H9 (cell line): ENCODE measurements around the gene PARP12. TPM values are rescaled to one million over a fixed set of nuclear protein-coding genes. Genes with fewer than 3 reads are reported as not detected.
A peak's percentile ranks its signal among the peaks of the same experiment; 100 is the strongest.

Experiments used
- DNase-seq: peaks from one replicate; pipeline ENCODE4 v3.0.0-alpha.2; 2017
- H2AFZ ChIP-seq: one replicate; pipeline ENCODE4 v1.6.1; 2013; ENCODE audit warnings: mild to moderate bottlenecking, low read length, control low read depth, moderate library complexity
- H2AK5ac ChIP-seq: 2 replicates; pipeline ENCODE4 v1.6.1; 2013; ENCODE audit warnings: low read length, control low read depth, mixed read lengths; ENCODE audit not compliant: insufficient read length
- H2BK120ac ChIP-seq: one replicate; pipeline ENCODE4 v1.6.1; 2013; ENCODE audit warnings: low read depth, mild to moderate bottlenecking, low read length, control low read depth, inconsistent platforms; ENCODE audit not compliant: poor library complexity, severe bottlenecking
- H2BK12ac ChIP-seq: 2 replicates; pipeline ENCODE4 v1.6.1; 2013; ENCODE audit warnings: low read length, control low read depth, mixed read lengths, low read depth; ENCODE audit not compliant: insufficient read length
- H2BK15ac ChIP-seq: 2 replicates; pipeline ENCODE4 v1.6.1; 2013; ENCODE audit warnings: low read depth, low read length, control low read depth
- H2BK20ac ChIP-seq: one replicate; pipeline ENCODE4 v1.6.1; 2013; ENCODE audit warnings: low read depth, mild to moderate bottlenecking, low read length, control low read depth, inconsistent platforms; ENCODE audit not compliant: poor library complexity, severe bottlenecking
- H2BK5ac ChIP-seq: 2 replicates; pipeline ENCODE4 v1.6.1; 2013; ENCODE audit warnings: low read length, control low read depth, mixed read lengths; ENCODE audit not compliant: insufficient read length
- H3K14ac ChIP-seq: 2 replicates; pipeline ENCODE4 v1.6.1; 2013; ENCODE audit warnings: low read length, control low read depth; ENCODE audit not compliant: insufficient read depth
- H3K18ac ChIP-seq: 2 replicates; pipeline ENCODE4 v1.6.1; 2013; ENCODE audit warnings: low read depth, mild to moderate bottlenecking, mixed read lengths, low read length, control low read depth; ENCODE audit not compliant: insufficient read length
- H3K23ac ChIP-seq: 2 replicates; pipeline ENCODE4 v1.6.1; 2013; ENCODE audit warnings: low read length, control low read depth, mixed read lengths, low read depth; ENCODE audit not compliant: insufficient read length
- H3K23me2 ChIP-seq: 2 replicates; pipeline ENCODE4 v1.6.1; 2013; ENCODE audit warnings: low read depth, mild to moderate bottlenecking, mixed read lengths, low read length, control low read depth; ENCODE audit not compliant: insufficient read length, poor library complexity, severe bottlenecking
- H3K27ac ChIP-seq: 2 replicates; pipeline ENCODE4 v1.5.1; 2013; ENCODE audit warnings: low read length, control low read depth, mixed read lengths, low read depth; ENCODE audit not compliant: insufficient read length
- H3K27me3 ChIP-seq: 2 replicates; pipeline ENCODE4 v1.6.1; 2013; ENCODE audit warnings: low read length, control low read depth, inconsistent platforms; ENCODE audit not compliant: insufficient read depth
- H3K4ac ChIP-seq: 2 replicates; pipeline ENCODE4 v1.6.1; 2013; ENCODE audit warnings: low read depth, mild to moderate bottlenecking, control low read depth, inconsistent platforms, low read length, moderate library complexity
- H3K4me1 ChIP-seq: 2 replicates; pipeline ENCODE4 v1.6.1; 2013; ENCODE audit warnings: low read length, control low read depth, inconsistent platforms; ENCODE audit not compliant: insufficient read depth
- H3K4me2 ChIP-seq: 2 replicates; pipeline ENCODE4 v1.6.1; 2013; ENCODE audit warnings: low read length, control low read depth, mixed read lengths; ENCODE audit not compliant: insufficient read length, insufficient read depth
- H3K56ac ChIP-seq: 2 replicates; pipeline ENCODE4 v1.6.1; 2013; ENCODE audit warnings: low read depth, mild to moderate bottlenecking, mixed read lengths, low read length, control low read depth; ENCODE audit not compliant: insufficient read length
- H3K79me1 ChIP-seq: 2 replicates; pipeline ENCODE4 v1.6.1; 2013; ENCODE audit warnings: low read depth, mild to moderate bottlenecking, moderate library complexity, low read length, control low read depth, inconsistent platforms; ENCODE audit not compliant: insufficient read depth, poor library complexity, severe bottlenecking
- H3K79me2 ChIP-seq: 2 replicates; pipeline ENCODE4 v1.6.1; 2013; ENCODE audit warnings: low read length, control low read depth, inconsistent platforms; ENCODE audit not compliant: insufficient read depth
- H3K9ac ChIP-seq: 2 replicates; pipeline ENCODE4 v1.6.1; 2013; ENCODE audit warnings: low read length, control low read depth, mixed read lengths; ENCODE audit not compliant: insufficient read length; ENCODE audit errors: extremely low read depth
- H3K9me3 ChIP-seq: one replicate; pipeline ENCODE4 v1.6.1; 2013; ENCODE audit warnings: low read depth, low read length, inconsistent platforms; ENCODE audit not compliant: control insufficient read depth
- H3T11ph ChIP-seq: one replicate; pipeline ENCODE4 v1.6.1; 2013; ENCODE audit warnings: mild to moderate bottlenecking, low read length, control low read depth, inconsistent platforms
- H4K20me1 ChIP-seq: one replicate; pipeline ENCODE4 v1.6.1; 2013; ENCODE audit not compliant: control insufficient read depth, insufficient read length, insufficient read depth
- H4K5ac ChIP-seq: 2 replicates; pipeline ENCODE4 v1.6.1; 2013; ENCODE audit warnings: low read depth, mild to moderate bottlenecking, mixed read lengths, low read length, control low read depth; ENCODE audit not compliant: insufficient read length
- H4K8ac ChIP-seq: replicated peaks from 2 replicates; pipeline ENCODE4 v1.6.1; 2013; ENCODE audit warnings: low read length, control low read depth, mixed read lengths, low read depth; ENCODE audit not compliant: insufficient read length
- H4K91ac ChIP-seq: 2 replicates; pipeline ENCODE4 v1.6.1; 2013; ENCODE audit warnings: low read depth, mild to moderate bottlenecking, moderate library complexity, mixed read lengths, low read length, control low read depth; ENCODE audit not compliant: insufficient read length
- H3K27ac Mint-ChIP-seq, 3 experiments: 2 replicates in 2 of 3; 3 replicates in 1 of 3; pipeline ENCODE4 v1.8.0; 2020 to 2021; ENCODE audit warnings: mixed read lengths in 3 of 3, mild to moderate bottlenecking in 1 of 3, moderate library complexity in 1 of 3
- H3K27me3 Mint-ChIP-seq: 2 replicates; pipeline ENCODE4 v1.8.0; 2021; ENCODE audit warnings: low read depth, mild to moderate bottlenecking, moderate library complexity, mixed read lengths
- H3K36me3 Mint-ChIP-seq, 3 experiments: 2 replicates in 2 of 3; 3 replicates in 1 of 3; pipeline ENCODE4 v1.8.0; 2020 to 2021; ENCODE audit warnings: low read depth in 3 of 3, mixed read lengths in 3 of 3; ENCODE audit not compliant: insufficient read depth in 1 of 3
- H3K4me1 Mint-ChIP-seq, 2 experiments: 2 replicates each; pipeline ENCODE4 v1.8.0; 2020; ENCODE audit warnings: mixed read lengths in 2 of 2
- H3K4me3 Mint-ChIP-seq, 2 experiments: 2 replicates in 1 of 2; 3 replicates in 1 of 2; pipeline ENCODE4 v1.8.0; 2020 to 2021; ENCODE audit warnings: mild to moderate bottlenecking in 2 of 2, mixed read lengths in 2 of 2, moderate library complexity in 1 of 2
- H3K9me3 Mint-ChIP-seq, 2 experiments: 2 replicates in 1 of 2; 3 replicates in 1 of 2; pipeline ENCODE4 v1.8.0; 2020; ENCODE audit warnings: mild to moderate bottlenecking in 2 of 2, mixed read lengths in 2 of 2, moderate library complexity in 1 of 2
- CTCF ChIP-seq: fragments of 200-600 bp; sonication (generic); conservative IDR thresholded peaks from 3 replicates; pipeline ENCODE4 v1.8.0; 2021; ENCODE audit warnings: antibody characterized with exemption, mild to moderate bottlenecking
- WGBS: extraction: QIAGEN DNeasy Blood & Tissue Kit; methylation state at CpG from one replicate; pipeline ENCODE4 v1.1.7; 2013; ENCODE audit warnings: missing lambda C conversion rate, low lambda C conversion rate, mixed read lengths; ENCODE audit not compliant: insufficient read length; ENCODE audit errors: extremely low coverage; 5-methylcytosine and 5-hydroxymethylcytosine counted together
- total RNA-seq: library from RNA; stranded (reverse); gene quantifications from 2 replicates; pipeline ENCODE4 v1.2.1, GENCODE V29; 2021

Gene PARP12
- total RNA-seq, 1 experiment from 2014 or later, result 11.8 TPM

DNA sequence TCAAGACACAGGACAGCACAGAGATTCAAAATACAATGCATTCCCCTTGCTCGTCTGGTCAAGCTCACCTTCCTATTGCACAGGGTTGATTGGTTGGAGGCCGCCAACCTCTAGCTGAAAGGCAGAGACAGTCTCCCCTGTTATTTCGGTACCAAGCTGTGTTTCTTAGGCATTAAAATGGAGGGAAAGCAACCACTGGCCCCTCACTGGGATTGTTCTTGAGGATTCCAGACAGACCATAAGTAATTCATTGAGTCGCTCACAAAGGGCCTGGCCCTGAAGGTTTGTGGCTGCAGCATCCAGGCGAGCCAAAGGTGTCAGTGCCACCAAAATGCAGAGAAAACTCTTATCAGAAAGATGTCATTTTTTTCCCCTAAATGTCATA lies 81.2 kb downstream of the PARP12 start:
- H3K27me3 ChIP-seq, result no peaks in the 10 kb centered on the region
- Mint-ChIP-seq H3K36me3 (no peaks in the 10 kb centered on the region), H3K27me3 (no peaks in the 10 kb centered on the region), H3K9me3 (no peaks in the 10 kb centered on the region), H3K4me1 (peaks cover 19 to 32% of the 10 kb centered on the region in 2 experiments), H3K4me3 (no peak overlapping the region; a peak in 2 of 5 replicates), H3K27ac (0 out of 7 replicates have a peak overlapping the region, but pooled peaks of 1 of the 3 experiments have one; percentile 42)
- no peak overlapping the region for H2AK5ac ChIP-seq
- TF ChIP-seq CTCF, result no peak
- WGBS, result no CpG with 5 or more reads among the region's 5 CpGs
- H3K56ac ChIP-seq, result no peak overlapping the region
- H3K9me3 ChIP-seq, result no peaks in the 10 kb centered on the region
- H2BK15ac ChIP-seq, result no peak overlapping the region
- H2BK20ac ChIP-seq, result no peak overlapping the region
- H3K4me2 ChIP-seq, result no peak overlapping the region
- no peaks in the 10 kb centered on the region for H3K79me2 ChIP-seq
- H2BK120ac ChIP-seq, result no peak overlapping the region
- no peak overlapping the region for H4K91ac ChIP-seq
- DNase-seq, result no peak
- no peak overlapping the region for H3K18ac ChIP-seq
- H3K4ac ChIP-seq, result no peak overlapping the region
- H3K23me2 ChIP-seq, result no peaks in the 10 kb centered on the region
- no peaks in the 10 kb centered on the region for H4K20me1 ChIP-seq
- no peak overlapping the region for H2AFZ ChIP-seq
- no peak overlapping the region for H2BK12ac ChIP-seq
- no peaks in the 10 kb centered on the region for H3K79me1 ChIP-seq
- no peak overlapping the region for H3K27ac ChIP-seq
- H4K8ac ChIP-seq, result no peak overlapping the region
- no peak overlapping the region for H3K9ac ChIP-seq
- peaks cover 2% of the 10 kb centered on the region; the same call in 1 of the 2 replicates for H3K4me1 ChIP-seq
- no peak overlapping the region for H4K5ac ChIP-seq
- no peak overlapping the region for H3T11ph ChIP-seq
- no peak overlapping the region for H3K23ac ChIP-seq
- no peak overlapping the region for H3K14ac ChIP-seq
- no peak overlapping the region for H2BK5ac ChIP-seq
